HG03460 (cell line): ENCODE data around the gene EYA2.

Experiments used
- ATAC-seq: cut with Tn5 transposase; IDR thresholded peaks from one replicate; pipeline ENCODE4 v1.9.1; 2021; ENCODE audit not compliant: unreplicated experiment

The EYA2 gene

GRCh38 chr20:47133809-47134456, 239.3 kb downstream of the EYA2 start:
- ATAC-seq, result no peak

GRCh38 chr20:47136782-47137181, 242.1 kb downstream of the EYA2 start:
- no peak for ATAC-seq

- no peak for ATAC-seq
Measured at GRCh38 chr20:47137231-47137870, 242.7 kb downstream of the EYA2 start.

- no peak for ATAC-seq
Measured at GRCh38 chr20:47139934-47140535, 245.4 kb downstream of the EYA2 start.

- ATAC-seq, result no peak
Measured at GRCh38 chr20:47141350-47141921, 246.8 kb downstream of the EYA2 start.

GRCh38 chr20:47141941-47142773, 247.5 kb downstream of the EYA2 start:
- no peak for ATAC-seq

- ATAC-seq, result no peak
Measured at GRCh38 chr20:47142774-47143170, 248.1 kb downstream of the EYA2 start.

- no peak for ATAC-seq
Measured at GRCh38 chr20:47143657-47144056, 249.0 kb downstream of the EYA2 start.

GRCh38 chr20:47144463-47144862, 249.8 kb downstream of the EYA2 start:
- ATAC-seq, result no peak

- no peak for ATAC-seq
Measured at GRCh38 chr20:47146686-47147085, 252.0 kb downstream of the EYA2 start.

GRCh38 chr20:47148059-47148458, 253.4 kb downstream of the EYA2 start:
- ATAC-seq, result no peak

- no peak for ATAC-seq
Measured at GRCh38 chr20:47149939-47150338, 255.3 kb downstream of the EYA2 start.

- no peak for ATAC-seq
Measured at GRCh38 chr20:47150403-47151152, 255.9 kb downstream of the EYA2 start.

GRCh38 chr20:47152068-47152467, 257.4 kb downstream of the EYA2 start:
- ATAC-seq, result no peak

GRCh38 chr20:47154089-47154488, 259.4 kb downstream of the EYA2 start:
- no peak for ATAC-seq

GRCh38 chr20:47156301-47157137, 261.9 kb downstream of the EYA2 start:
- ATAC-seq, result no peak

GRCh38 chr20:47159166-47159565, 264.5 kb downstream of the EYA2 start:
- ATAC-seq, result no peak

- no peak for ATAC-seq
Measured at GRCh38 chr20:47160240-47160639, 265.6 kb downstream of the EYA2 start.

GRCh38 chr20:47160992-47161391, 266.3 kb downstream of the EYA2 start:
- no peak for ATAC-seq

GRCh38 chr20:47161411-47161810, 266.8 kb downstream of the EYA2 start:
- no peak for ATAC-seq
